MV-4-11 (cell line): ENCODE data around the gene CLCN7.
"Not testable (repeated sequence)": the region's sequence is repeated elsewhere in the genome, so short reads cannot be mapped to it uniquely, and the experiment has no call there.

Experiments used
- DNase-seq: peaks from one replicate; lab custom pipeline; 2025; lab: John Stamatoyannopoulos, UW

Gene CLCN7

DNA sequence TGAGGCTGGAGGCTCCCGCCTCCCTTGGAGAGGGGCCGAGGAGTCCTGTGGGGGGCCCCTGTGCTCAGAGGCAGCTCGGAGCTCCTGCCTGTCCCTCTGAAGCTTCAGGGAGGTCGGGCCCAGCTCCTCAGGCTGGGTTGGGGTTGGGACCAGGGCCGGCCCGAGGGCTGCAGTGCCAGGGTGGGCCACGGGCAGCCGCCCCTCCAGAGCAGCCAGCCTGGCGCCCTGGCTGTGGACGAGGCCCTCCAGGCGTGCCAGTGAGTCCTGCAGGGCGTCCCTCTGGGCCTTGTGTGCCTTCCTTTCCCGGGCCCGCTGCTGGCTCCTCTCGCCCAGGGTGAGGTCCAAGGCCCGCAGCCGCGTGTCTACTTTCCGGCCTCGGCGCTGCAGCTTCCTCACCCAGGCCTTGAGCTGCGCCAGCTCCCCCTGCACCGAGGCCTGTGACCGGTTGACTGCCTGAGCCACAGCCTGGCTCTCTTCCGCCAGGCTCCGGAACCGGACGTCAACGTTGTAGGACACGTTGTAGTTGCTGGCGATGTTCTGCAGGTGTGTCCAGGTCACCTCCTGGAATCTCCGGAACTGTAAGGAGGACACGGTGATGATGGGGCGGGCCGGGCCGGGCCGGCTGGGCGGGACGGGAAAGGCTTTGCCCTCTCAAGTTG is 12.7 kb upstream of the CLCN7 start:
- DNase-seq, result no peak

DNA sequence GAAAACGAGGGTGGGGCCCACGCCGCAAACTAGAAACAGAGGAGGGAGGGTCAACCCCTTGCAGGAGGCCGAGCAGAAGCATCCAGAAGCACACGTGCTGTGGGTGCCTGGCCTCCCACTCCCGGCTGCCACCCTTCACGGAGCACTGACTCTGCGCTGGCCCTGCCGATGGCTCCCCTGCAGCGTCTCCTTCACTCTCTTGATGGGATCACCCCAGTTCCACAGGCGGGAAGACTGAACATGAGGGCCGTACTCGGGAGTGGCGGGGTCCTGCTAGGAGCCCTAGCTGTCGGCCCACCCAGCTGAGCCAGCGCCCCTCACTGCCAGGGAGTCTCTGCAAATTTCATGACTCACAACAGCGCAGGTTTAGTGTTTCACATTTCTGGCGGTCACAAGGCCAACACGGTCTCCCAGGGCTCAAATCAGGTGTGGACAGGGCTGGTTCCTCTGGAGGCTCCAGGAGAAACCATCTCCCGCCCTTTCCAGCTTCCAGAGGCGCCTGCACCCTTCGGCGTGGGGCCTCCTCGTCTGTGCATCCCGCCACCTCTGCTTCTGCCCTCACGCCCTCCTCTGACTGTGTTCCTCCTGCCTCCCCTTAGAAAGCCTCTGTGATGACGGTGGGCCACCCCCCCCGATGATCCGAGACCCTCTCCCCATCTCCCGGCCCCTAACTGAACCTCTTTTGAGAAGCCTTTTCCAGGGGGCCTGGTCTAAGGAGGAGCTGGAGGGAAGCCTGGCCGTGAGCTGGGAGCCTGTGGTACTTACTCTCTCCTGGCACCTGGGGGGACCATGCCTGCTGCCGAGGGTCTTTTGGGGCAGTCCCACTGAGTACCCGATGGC is 11.9 kb upstream of the CLCN7 start:
- DNase-seq, result no peak

DNA sequence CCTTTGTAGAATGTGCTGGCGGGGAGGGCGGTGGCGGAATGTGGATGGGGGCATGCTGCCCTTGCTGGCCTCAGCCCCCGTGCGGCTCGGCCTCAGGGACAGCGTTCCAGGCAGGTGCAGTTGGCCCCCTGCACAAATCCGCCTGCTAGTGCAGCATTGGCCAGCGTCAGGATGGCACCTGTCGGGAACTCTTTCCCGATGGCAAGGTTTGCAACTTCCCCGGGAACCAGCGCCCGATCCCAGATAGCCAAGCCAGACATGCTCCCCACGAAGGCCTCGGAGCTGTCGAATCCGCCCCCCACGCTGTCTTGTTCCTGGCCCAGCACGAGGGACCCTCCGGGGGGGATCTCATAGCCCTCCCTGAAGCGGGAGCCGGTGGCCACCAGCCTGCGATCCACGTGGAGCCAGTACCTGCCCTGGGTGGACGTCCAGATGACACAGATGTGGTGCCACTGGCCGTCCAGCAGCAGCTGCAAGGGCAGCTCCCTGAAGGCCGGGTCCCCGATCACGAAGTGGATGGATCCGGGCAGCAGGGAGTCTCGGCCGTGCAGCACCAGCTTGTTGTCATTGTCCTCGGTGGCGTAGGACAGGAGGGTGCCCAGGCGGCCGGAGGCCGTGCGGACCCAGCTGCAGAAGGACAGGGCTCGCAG is 11.1 kb upstream of the CLCN7 start:
- DNase-seq, result no peak

DNA sequence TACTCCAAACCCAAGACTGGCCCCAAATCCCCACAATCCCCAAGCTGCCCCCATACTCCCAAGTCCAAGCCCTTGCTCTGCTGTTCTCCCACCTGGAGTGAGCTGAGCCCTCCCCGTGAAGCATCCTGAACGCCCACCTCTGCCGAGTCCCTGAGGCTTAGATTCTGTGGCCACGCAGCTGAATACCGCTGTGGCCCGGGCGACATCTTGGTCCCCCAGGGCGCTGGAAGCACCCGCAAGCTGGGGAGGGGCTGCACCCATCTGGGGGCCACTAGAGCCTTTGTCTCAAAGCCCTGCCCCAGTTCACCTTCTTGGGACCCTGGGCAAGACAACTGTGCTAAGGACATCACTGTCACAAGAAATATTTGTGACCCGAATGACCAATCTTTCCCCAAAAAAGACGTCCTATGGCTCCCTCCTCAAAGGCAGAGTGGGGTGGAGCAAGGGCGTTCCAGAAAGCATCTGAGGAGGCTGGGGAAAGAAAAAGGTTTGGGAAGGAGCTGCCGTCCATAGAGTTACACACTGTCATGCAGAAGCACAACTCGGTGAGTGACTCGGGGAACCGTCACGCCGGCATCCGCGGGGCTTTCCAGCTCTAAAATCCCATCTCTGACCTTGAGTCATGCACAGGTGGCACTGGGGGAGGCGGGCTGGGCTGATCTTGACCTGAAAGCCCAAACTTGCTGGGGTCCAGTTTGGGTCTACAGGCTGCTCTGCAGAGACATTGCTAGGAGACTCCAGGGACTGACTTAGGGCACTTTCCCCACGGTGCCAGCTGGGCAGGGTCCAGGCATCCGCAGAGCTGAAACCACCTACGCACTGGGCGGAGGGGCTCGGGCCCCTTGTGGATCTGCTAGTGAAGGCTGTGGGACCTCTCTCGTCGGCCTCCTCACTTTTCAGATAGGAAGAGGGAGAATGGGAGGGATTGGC is 7.3 kb upstream of the CLCN7 start:
- no peak for DNase-seq

DNA sequence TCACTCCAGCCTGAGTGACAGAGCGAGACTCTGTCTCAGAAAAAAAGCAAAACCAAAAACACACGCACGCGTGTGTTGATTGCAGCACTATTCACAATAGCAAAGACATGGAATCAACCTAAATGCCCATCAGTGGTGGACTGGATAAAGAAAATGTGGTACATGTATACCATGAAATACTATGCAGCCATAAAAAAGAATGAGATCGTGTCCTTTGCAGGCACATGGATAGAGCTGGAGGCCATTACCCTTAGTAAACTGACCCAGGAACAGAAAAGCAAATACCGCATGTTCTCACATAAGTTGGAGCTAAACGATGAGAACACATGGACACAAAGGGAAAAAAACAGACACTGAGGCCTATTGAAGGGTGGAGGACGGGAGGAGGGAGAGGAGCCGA is 4.1 kb upstream of the CLCN7 start:
- DNase-seq, result not testable (repeated sequence)

DNA sequence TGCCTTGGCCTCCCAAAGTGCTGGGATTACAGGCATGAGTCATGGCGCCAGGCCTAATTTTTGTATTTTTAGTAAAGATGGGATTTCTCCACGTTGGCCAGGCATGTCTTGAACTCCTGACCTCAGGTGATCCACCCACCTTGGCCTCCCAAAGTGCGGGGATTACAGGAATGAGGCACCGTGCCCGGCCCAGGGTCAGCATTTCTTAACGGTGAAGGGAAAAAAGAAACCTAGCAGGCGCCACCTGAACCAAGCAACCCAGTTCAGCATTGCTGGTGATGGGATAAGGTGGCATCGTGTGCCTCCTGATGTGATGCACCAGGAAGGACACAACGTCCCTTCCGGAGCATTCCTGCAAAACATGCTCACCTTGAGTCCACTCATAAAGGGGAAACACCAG is 2.2 kb upstream of the CLCN7 start:
- no peak for DNase-seq

DNA sequence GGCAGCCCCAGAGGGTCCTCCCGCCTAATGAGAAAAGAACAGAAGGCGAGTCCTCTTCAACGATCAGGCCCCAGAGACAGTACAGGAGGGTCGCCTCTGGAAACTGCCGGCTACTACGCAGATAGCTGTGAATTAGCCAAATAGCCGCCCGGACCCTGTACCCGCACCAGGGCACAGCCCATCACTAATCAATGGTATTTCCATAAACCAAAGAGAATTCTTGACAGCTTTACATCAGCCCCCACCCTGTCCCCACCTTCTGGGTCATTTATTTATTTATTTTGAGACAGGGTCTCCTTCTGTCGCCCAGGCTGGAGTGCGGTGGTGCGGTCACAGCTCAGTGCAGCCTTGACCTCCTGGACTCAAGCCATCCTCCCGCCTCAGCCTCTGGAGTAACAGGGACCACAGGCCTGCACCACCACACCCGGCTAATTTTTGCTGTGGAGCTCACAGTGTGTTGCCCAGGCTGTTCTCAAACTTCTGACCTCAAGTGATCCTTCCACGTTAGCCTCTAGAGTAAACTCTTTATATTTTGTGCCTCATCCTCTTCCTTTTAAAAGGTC is 805 bp upstream of the CLCN7 start:
- no peak for DNase-seq

DNA sequence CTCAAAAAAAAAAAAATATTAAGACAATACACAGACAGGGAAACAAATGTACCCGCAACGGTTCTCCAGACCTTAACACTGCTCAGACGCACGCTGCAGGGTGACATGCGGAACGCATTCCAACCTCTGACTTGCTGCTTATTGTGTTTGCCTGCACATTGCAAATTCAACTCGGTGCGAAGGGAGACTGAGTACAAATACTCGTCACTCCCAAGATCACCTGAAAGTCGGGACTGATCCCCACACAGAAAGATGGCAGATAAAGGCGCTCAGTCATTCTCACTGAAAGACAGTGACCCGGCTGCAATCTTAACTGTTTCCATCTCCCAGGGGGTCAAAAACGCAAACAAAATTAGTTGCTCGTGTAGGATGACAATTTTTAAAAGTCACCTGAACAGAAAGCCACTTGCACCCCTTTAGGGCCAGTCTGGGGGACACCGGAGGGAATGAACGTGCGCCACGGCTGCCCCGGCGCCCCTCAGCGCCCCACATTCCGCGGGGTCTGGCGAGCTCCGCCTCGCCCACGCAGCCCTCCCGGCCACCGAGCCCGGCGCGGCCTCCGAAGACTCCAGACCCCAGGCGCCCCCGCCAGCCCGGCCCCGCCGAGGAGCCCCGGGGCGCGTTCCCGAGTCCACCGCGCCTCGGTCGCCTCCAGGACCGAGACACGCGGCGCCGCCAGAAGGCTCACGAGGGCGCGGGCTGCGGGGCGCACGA is 589 bp downstream of the CLCN7 start:
- no peak for DNase-seq

DNA sequence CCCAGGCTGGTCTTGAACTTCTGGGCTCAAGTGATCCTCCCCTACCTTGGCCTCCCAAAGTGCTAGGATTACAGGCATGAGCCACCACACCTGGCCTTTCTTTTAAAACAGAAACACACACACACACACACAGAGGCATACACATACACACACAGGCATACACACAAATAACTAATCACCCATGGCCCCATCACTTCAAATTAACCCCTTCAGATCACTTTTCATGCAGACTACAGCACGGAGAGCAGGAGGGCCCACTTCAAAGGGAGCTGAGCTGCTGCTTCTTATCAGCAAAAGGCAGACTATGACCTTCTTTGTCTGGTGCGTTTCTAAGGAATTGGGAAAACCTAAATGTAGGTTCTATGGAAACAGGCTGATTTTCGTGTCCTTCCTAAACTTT is 1.9 kb downstream of the CLCN7 start:
- DNase-seq, result no peak

DNA sequence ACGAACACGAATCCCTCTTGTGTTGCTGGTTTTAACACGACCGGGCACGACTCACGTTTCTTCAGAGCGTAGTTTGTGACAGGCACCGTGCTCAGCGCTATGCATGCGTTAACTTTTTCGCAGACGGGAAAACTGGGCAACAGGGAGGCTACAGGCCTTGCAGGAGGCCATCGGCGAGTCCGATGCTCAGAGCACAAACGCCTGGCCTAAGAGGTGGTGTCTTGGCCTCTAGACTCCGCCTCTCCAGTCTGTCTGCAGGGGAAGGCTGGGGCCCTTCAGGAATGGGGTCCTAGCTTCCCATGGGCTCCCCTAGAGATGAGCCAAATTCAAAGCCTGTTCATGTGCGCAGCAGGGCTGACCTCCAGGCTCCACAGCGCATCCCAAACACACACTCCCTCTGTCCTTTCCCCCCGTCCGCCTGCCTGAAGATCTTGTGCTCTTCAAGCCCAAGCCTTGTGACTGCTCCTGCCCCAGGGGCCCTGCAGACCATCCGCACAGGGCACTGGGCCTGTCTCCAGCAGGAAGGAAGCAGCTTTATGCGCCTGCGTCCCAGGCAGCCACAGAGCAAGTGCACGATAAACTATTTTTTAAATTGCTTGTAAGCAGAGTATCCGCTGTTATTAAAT is 3.1 kb downstream of the CLCN7 start:
- peak; percentile 31 for DNase-seq

DNA sequence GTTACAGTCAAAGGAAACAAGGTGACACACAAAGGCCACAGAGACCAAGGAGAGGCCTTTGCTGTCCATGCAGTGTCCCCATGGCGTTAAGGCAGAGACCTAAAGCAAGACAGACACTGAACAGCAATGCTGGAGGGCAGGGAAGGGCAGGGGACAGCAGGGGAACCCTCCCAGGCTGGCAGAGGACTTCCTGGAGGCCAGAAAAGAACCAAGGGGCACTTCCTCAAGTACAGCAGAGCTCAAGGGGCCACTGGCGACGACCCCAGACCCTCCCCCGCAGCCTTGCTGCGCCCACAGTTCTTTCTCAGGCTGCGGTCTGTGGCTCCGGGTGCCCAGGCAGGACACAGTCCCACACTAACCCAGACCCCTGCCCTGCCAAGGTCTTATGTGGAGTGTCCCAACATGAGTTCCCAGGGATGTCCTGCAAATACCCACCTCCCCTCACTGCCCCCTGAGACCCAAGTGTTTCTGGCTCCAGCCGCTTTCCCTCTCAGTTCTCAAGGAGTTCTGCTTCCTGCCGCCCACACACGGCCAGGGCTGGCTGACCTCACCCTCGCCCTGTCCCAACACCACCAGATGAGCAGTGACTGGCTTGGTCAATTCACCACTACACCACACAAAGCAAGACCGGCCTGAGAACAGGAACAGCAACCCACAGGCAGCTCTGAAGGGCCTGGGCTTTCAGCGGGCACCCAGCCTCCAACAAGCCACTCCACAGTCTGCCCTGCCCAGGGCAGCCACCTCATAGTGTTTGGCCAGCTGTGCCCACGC is 4.2 kb downstream of the CLCN7 start:
- DNase-seq, result peak; percentile 90

DNA sequence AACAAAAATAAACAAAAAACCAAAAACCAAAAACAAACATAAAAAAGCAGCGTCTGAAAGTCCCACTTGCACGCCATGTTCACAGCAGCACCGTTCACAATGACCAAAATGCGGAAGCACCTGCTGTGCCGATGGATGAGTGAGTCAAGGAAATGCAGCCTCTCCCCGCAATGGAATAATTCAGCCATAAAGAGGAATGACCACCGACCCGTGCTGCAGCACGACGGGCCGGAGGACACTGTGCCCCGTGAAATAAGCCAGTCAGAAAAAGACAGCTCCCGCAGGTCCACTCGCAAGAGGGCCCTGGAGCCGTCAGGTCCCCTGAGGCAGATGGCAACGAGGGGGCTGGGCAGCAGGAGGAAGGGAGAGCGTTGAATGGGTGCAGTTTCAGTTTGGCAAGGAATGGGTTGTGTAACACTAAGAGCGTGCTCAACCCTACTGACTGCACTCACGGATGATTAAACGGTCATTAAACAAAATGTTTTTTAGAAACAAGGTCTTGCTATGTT is 5.1 kb downstream of the CLCN7 start:
- peak; percentile 94 for DNase-seq

DNA sequence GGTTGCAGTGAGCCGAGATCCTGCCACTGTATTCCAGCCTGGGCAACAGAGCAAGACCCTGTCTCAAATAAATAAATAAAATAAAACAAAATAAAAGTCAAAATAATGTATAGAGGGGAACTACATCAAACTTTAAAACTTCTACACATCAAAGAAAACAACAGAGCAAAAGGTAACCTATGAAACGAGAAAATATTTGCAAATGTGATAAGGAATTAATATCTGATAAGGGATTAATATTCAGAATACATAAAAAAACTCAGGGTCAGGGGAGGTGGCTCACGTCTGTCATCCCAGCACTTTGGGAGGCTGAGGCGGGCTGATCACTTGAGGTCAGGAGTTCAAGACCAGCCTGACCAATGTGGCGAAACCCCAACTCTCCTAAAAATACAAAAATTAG is 5.7 kb downstream of the CLCN7 start:
- DNase-seq, result not testable (repeated sequence)

DNA sequence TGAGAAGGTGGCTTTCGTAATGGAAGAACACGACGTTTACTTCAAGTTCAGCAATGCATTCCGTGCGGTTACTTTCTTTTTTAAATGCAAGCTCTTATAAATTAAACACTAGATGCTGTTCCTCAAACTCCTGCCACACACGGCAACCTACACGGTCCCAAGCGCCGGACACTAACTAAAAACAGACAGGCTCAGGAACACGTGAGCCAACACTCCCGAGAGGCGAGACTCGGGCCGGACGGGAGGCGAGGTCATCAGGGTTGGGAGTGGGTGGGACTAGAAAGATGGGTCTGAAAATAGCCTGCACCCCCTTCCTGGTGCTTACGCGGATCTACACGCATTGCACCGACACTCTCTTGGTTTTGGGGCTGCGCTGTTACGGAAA is 6.4 kb downstream of the CLCN7 start:
- DNase-seq, result peak; percentile 38

DNA sequence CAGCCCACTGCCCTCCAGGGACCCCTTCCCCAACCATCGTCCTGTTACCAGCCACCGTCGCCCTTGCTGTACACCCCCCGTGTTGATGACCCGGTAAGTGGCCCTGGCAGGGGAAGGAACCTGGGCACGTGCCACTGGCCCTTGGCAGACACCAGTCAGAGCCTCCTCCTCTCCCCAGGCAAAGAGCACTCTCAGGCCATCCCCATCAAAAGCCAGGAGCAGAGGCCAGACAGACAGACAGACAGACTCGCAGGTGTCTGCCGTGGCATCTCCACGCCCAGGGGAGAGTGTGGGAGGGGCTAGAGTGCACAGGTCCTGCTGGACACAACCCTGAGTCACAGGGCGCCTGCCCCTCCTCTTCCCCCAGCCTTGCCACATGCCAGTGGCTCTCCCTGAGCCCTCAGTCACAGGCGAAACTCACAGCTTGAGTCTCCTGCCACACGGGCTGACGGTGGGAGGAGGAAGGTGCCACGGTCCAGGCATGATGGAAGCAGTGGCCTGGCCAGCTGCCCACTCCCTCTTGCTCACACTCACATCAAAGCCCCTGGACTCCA is 7.8 kb downstream of the CLCN7 start:
- peak; percentile 11 for DNase-seq

DNA sequence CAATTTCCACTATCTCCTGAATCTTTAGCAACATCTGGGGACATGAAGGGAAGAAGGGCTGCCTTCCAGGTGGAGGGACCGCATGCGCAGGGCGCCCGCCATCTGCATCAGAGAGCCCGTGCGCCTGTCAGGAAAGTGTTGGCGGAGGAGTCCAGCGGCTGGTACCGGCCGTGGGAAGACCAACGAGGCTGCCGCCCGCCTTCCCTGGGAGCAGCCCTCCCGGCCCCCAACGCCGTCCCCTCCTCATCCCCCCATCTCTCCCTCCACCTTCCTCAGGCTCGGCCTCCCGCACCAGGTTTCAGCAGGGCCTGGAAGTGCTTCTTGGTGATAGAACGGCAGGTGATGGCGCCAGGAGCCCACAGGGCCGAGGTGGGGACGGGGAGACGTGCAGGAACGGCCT is 8.8 kb downstream of the CLCN7 start:
- no peak for DNase-seq

DNA sequence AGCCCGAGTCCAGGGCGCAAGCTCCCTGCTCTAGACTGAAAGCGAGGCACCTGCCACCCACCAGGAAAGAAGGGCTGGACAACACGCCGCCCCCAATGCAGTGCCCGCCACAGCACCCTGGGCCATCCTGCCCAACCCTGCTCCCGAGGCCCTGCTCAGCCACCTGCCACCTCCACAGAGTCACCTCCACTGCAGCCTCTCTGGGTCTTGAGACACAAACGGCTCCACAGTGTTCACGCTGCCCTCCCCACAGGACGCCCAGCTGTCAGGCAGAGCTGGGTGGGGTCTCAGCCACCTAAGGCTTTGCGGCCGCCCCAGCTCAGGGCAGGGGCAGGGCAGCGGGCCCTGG is 9.3 kb downstream of the CLCN7 start:
- DNase-seq, result no peak

DNA sequence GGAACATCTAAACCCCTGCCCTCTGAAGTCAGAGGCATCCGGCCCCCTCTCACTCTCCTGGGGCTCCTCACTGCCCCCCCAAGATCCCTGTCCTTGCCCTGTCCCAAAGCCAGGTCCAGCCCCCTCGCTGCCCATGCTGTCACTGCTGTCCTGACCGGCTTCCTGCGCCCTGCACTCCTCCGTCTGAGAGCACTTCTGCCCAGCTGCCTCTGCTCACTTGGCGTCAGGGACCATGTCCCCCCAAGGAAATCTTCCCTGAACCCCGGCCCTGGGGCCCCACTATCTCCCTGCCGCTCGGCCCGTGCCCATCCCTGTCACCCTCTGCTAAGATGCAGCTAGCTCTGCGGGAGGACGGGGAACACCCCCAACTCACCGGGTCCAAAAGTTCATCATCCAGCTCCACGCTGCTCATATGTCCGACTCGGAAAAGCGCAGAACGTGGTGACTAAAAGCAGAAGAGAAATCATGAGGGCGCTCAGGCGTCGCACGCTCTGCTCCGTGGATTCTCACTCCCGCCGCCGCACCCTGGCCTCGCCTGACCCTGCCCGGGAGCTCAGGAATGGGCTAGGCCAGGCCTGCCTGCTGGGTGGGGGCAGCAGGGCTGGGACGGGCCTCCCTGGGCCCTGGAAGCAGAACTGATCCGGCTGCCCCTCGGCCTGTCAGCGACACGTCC is 9.8 kb downstream of the CLCN7 start:
- no peak for DNase-seq
